ENCODE results near the gene MRE11. TPM values are rescaled to one million over a fixed set of nuclear protein-coding genes. Genes with fewer than 3 reads are reported as not detected.

Gene MRE11
- polyA plus RNA-seq, 1 donor (not counting 4 experiments of a cell fraction or from before 2014, with no cell fraction given) = 12.4 TPM

GRCh38 chr11:94526645-94527438 is 33.2 kb upstream of the MRE11 start:
- Histone ChIP-seq H3K4me3 (ENCODE audit: control insufficient read depth in 2 of 3, extremely low read depth in 1 of 3, insufficient read depth in 2 of 3, low read depth in 1 of 3, low read length in 3 of 3) (no peak overlapping the region), H4K20me1 (ENCODE audit: control insufficient read depth, extremely low read depth, insufficient read depth, low read length) (no peaks in the 10 kb centered on the region), H3K4me2 (ENCODE audit: control insufficient read depth, extremely low read depth, insufficient read depth, low read depth, low read length) (no peak overlapping the region), H3K79me2 (ENCODE audit: control insufficient read depth, insufficient read depth, low read length) (no peaks in the 10 kb centered on the region), H3K9me3 (ENCODE audit: control insufficient read depth, low read depth, low read length) (no peaks in the 10 kb centered on the region), H3K36me3 (ENCODE audit: control insufficient read depth in 2 of 2, extremely low read depth in 1 of 2, insufficient read depth in 2 of 2, low read length in 2 of 2) (no peaks in the 10 kb centered on the region), H3K27me3 (ENCODE audit: control insufficient read depth, extremely low read depth, insufficient read depth, low read length) (no peaks in the 10 kb centered on the region), H3K9me1 (ENCODE audit: control insufficient read depth, extremely low read depth, insufficient read depth, low read length) (no peaks in the 10 kb centered on the region), H2AFZ (ENCODE audit: control insufficient read depth, low read length) (no peak overlapping the region), H3K27ac (ENCODE audit: control insufficient read depth, insufficient read depth, low read length) (no peak overlapping the region), H3K4me1 (ENCODE audit: control insufficient read depth, extremely low read depth, insufficient read depth, low read length) (peaks cover 23% of the 10 kb centered on the region), H3K9ac (ENCODE audit: control insufficient read depth, extremely low read depth, insufficient read depth, low read length) (no peak overlapping the region)
- no peak for TF ChIP-seq EZH2 (IDR thresholded peaks at IDR 0.05; ENCODE audit: low read length)
- no peak for TF ChIP-seq CTCF (optimal IDR thresholded peaks at IDR 0.05 in 1 of 3, IDR thresholded peaks at IDR 0.05 in 1 of 3, conservative IDR thresholded peaks at IDR 0.05 in 1 of 3; ENCODE audit: extremely low read depth in 1 of 3, insufficient read depth in 2 of 3, low read length in 3 of 3)
- DNase-seq (ENCODE audit: low read depth, low spot score) = no peak
- dilution Hi-C loops (cut with MboI; ENCODE audit: extremely low pct_ligation_motif_present, low sequenced_read_pairs) = no loop called here
- FAIRE-seq = peak; percentile 73

DNA sequence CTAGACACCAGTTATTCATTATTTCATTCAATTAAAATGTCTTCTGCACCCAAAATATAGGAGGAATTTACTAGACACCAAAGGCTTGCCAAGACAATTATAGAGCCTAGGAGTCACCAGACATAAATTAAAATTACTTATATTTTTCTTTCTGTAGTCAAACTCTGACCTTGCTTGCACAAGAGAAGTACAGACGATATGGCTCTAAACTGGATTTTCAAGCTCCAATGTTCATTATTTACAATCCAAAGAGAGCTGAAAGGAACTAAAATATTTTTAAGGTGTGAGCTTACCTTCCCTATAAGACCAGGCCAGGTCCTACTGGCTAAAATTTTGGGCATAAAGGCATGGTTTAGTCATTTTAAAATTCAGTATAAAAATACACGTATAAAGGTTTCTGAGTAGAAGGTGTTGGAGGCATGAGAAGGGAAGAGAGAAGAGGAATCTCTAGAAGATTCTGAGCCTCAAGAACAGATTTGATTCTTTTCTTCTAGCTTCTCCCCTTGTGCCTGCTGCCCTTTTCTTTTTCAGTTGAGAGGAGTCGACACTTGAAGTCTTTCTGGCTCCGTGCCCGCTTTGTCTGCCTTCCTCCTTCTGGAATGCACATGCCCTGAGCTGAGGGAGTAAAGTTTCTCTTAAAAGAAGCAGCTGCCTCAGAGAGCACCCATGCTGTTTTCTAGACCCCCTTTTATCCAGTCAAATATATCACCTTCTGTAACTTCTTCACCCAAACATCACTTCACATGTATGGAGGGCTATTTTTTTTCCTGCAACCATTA is 32.1 kb upstream of the MRE11 start:
- H3K9ac ChIP-seq (ENCODE audit: control insufficient read depth, extremely low read depth, insufficient read depth, low read length) = no peak overlapping the region
- H2AFZ ChIP-seq (ENCODE audit: control insufficient read depth, low read length) = no peak overlapping the region
- H3K4me2 ChIP-seq (ENCODE audit: control insufficient read depth, extremely low read depth, insufficient read depth, low read depth, low read length) = peak overlapping the region; percentile 31
- dilution Hi-C loops (cut with MboI; ENCODE audit: extremely low pct_ligation_motif_present, low sequenced_read_pairs) = no loop called here
- H3K9me1 ChIP-seq (ENCODE audit: control insufficient read depth, extremely low read depth, insufficient read depth, low read length) = no peaks in the 10 kb centered on the region
- peaks cover 23% of the 10 kb centered on the region for H3K4me1 ChIP-seq (ENCODE audit: control insufficient read depth, extremely low read depth, insufficient read depth, low read length)
- no peaks in the 10 kb centered on the region for H3K79me2 ChIP-seq (ENCODE audit: control insufficient read depth, insufficient read depth, low read length)
- no peaks in the 10 kb centered on the region for H3K36me3 ChIP-seq (ENCODE audit: control insufficient read depth in 2 of 2, extremely low read depth in 1 of 2, insufficient read depth in 2 of 2, low read length in 2 of 2)
- no peak overlapping the region for H3K27ac ChIP-seq (ENCODE audit: control insufficient read depth, insufficient read depth, low read length)
- TF ChIP-seq EZH2 (IDR thresholded peaks at IDR 0.05; ENCODE audit: low read length) = no peak
- TF ChIP-seq CTCF (optimal IDR thresholded peaks at IDR 0.05 in 1 of 3, IDR thresholded peaks at IDR 0.05 in 1 of 3, conservative IDR thresholded peaks at IDR 0.05 in 1 of 3; ENCODE audit: extremely low read depth in 1 of 3, insufficient read depth in 2 of 3, low read length in 3 of 3) = no peak
- no peaks in the 10 kb centered on the region for H3K27me3 ChIP-seq (ENCODE audit: control insufficient read depth, extremely low read depth, insufficient read depth, low read length)
- DNase-seq (ENCODE audit: low read depth, low spot score) (no peak), FAIRE-seq (peak; percentile 81)
- no peaks in the 10 kb centered on the region for H3K9me3 ChIP-seq (ENCODE audit: control insufficient read depth, low read depth, low read length)
- no peak overlapping the region for H3K4me3 ChIP-seq (ENCODE audit: control insufficient read depth in 2 of 3, extremely low read depth in 1 of 3, insufficient read depth in 2 of 3, low read depth in 1 of 3, low read length in 3 of 3)
- no peaks in the 10 kb centered on the region for H4K20me1 ChIP-seq (ENCODE audit: control insufficient read depth, extremely low read depth, insufficient read depth, low read length)
